ENCODE results near the gene CTTN. TPM values are rescaled to one million over a fixed set of nuclear protein-coding genes. Genes with fewer than 3 reads are reported as not detected.

The CTTN gene
- total and polyA plus RNA-seq, 2 of the 13 experiments (the other 11 are each of a cell fraction or from before 2014, with no cell fraction given) = 84.4 to 114 TPM

- TF ChIP-seq ZNF646 (CRISPR knock-in tag; IDR thresholded peaks at IDR 0.05) (no peak), THAP8 (CRISPR knock-in tag; IDR thresholded peaks at IDR 0.05; ENCODE audit: borderline replicate concordance) (no peak)
- Histone ChIP-seq H3K9me3 (ENCODE audit: low read length) (no peaks in the 10 kb centered on the region), H3K9ac (ENCODE audit: insufficient read depth, low read depth, low read length) (no peak overlapping the region), H3K36me3 (replicated peaks in 1 of 2; ENCODE audit: control insufficient read depth in 1 of 2, insufficient read depth in 2 of 2, low read length in 2 of 2) (peaks cover 36 to 81% of the 10 kb centered on the region in 2 experiments; a peak in 4 of 5 replicates), H3K27me3 (ENCODE audit: control insufficient read depth in 1 of 2, insufficient read depth in 2 of 2, low read length in 2 of 2) (no peaks in the 10 kb centered on the region), H2AFZ (ENCODE audit: low read length) (no peak overlapping the region), H3K4me2 (ENCODE audit: low read depth, low read length) (no peak overlapping the region), H4K20me1 (ENCODE audit: insufficient read depth, low read length) (no peaks in the 10 kb centered on the region), H3K4me3 (replicated peaks in 1 of 3; ENCODE audit: insufficient read depth in 1 of 3, low read depth in 2 of 3, low read length in 3 of 3) (no peak overlapping the region), H3K27ac (ENCODE audit: extremely low read length, insufficient read depth, low read length) (no peak overlapping the region), H3K79me2 (ENCODE audit: insufficient read depth, low read length) (no peaks in the 10 kb centered on the region), H3K4me1 (ENCODE audit: insufficient read depth, low read length) (no peaks in the 10 kb centered on the region)
- ATAC-seq = no peak
- ChIA-PET CTCF (ENCODE audit: low intra/inter-chr PET ratio, low total read pairs) (no interaction called here), POLR2A (no interaction called here)
- intact Hi-C loops (cut with micrococcal nuclease; ENCODE audit: unreplicated experiment) (no loop called here), in situ Hi-C loops (cut with HindIII; ENCODE audit: extremely low pct_ligation_motif_present, low pct_unique_long_range_greater_than_20kb) (no loop called here)
- BruUV-seq (replicated peaks) = no TSS peak
- FAIRE-seq = no peak
- DNase-seq (ENCODE audit: low spot score) = no peak
- WGBS (ENCODE audit: low lambda C conversion rate) = 98% methylated on average over 11 of the region's 11 CpGs
These were observed 39.6 kb upstream of the CTTN start for GRCh38 chr11:70358753-70359152.

All from HepG2 (cell line).